IPS-NIHi7 (cell line): ENCODE results near the gene SCGB1D1.

Experiments used
- DNase-seq: peaks from one replicate; pipeline ENCODE4 v3.0.0; 2012; ENCODE audit warnings: mixed read lengths; ENCODE audit errors: extremely low spot score

The SCGB1D1 gene

DNA sequence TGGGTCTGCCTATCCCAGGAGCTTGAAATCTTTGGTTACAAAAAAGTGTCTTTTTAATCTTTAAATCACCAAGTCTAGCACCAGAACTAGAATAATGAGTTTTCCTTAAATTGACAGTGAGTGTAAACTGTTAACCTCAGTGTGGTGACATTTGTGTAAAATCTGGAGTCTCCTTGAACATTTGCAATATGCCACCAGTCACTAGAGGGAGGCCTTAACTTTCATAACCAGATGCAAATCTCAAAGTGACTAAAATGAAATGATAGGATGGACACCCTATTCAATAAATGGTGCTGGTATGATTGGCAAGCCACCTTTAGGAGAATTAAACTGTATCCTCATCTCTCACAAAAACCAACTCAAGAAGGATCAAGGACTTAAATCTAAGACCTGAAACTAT is 43.7 kb downstream of the SCGB1D1 start:
- DNase-seq: no peak

DNA sequence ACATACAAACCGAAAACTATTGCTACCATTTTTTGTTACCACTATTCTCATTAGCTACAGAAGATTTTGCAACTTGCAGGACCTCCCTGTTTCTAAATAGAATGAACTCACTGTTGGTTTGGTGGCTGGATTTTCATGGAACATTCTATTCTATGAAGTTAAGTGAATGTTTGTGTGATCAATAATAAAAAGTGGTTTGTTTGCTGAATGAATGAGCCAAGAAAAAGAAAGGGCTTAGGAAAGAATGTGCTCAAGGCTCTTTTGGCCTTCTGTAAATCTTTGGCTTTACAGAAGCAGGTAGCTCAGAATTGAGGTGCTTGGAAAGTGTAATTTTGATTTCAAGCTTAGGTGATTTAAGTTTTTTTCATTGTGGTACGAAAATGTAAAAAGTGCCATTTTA is 46.2 kb downstream of the SCGB1D1 start:
- DNase-seq: no peak

DNA sequence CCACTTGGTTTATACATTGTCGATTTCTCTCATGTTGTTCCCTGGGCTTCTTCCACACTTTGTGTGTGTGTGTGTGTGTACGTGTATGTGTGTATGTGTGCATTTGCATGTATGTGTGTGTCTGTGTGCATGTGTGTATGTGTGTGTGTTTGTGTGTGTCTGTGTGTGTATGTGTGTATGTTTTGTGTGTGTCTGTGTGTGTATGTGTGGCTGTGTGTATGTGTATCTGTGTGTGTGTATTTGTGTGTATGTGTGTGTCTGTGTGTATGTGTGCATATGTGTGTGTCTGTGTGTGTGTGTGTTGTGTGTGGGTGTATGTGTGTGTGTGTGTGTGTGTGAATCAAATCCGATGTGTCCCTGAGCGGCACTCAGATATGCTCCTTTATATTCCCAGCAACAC is 47.5 kb downstream of the SCGB1D1 start:
- no peak for DNase-seq

DNA sequence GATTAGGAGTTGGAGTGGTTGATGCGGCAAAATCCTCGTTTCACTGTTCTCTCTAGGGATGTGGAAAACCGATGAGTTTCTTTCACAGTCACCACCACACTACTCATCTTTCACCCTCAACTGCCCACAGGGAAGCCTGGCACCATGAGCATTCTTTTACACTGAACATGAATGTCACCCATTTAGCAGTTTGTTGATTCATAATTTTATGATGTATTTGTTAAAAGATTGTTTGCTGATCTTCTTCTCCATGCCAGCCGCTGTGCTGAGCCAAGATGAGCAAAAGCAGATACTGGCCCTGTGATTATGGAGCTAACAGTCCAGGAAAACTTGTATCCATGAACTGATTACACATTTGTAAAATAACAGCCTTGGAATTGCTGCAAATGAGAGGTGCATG is 48.1 kb downstream of the SCGB1D1 start:
- DNase-seq: no peak

DNA sequence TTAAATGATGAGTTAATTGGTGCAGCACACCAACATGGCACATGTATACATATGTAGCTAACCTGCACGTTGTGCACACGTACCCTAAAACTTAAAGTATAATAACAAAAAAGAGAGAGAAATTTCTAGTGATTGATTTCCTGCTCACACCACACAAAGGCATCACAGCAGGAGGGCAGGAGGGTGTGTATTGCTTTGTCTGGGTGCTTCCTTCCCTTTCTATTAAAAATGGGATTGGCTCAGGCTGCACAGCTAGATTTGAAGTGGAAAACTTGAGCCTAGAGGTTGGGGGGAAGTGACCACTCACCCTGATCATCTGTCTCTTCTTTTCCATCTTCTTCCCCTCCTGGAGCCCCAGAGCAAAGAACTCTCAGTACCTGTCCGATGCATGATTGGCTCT is 51.1 kb downstream of the SCGB1D1 start:
- no peak for DNase-seq

DNA sequence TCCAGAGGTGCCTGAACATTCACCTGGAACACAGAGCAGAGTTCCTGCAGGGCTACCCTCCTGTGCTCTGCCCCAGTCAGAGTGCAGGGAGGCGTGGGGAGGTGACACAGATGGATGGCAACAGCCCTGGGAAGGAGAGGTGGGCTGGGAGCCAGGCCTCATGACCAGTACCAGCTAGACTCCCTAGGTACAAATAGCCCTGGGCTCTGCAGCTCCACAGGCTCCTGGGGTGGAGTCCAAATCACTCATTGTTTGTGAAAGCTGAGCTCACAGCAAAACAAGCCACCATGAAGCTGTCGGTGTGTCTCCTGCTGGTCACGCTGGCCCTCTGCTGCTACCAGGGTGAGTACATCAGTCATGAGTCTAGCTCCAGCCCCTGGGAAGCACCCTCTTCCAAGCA is 52.0 kb downstream of the SCGB1D1 start, which contains the start of gene SCGB1D2:
Gene SCGB1D2 (plus strand): TSS at position 219 of the 400 bp plus-strand sequence. CDS start 69 bp downstream, at position 288.
- peak; percentile 41 for DNase-seq
